ENCODE data around the gene TSSK6. TPM values are rescaled to one million over a fixed set of nuclear protein-coding genes. Genes with fewer than 3 reads are reported as not detected.
"Not testable (repeated sequence)": the region's sequence is repeated elsewhere in the genome, so short reads cannot be mapped to it uniquely, and the experiment has no call there.

TSSK6 gene
- total and polyA plus RNA-seq, 3 experiments from 2014 or later, result 1.4 to 3.4 (median 3.1) TPM

DNA sequence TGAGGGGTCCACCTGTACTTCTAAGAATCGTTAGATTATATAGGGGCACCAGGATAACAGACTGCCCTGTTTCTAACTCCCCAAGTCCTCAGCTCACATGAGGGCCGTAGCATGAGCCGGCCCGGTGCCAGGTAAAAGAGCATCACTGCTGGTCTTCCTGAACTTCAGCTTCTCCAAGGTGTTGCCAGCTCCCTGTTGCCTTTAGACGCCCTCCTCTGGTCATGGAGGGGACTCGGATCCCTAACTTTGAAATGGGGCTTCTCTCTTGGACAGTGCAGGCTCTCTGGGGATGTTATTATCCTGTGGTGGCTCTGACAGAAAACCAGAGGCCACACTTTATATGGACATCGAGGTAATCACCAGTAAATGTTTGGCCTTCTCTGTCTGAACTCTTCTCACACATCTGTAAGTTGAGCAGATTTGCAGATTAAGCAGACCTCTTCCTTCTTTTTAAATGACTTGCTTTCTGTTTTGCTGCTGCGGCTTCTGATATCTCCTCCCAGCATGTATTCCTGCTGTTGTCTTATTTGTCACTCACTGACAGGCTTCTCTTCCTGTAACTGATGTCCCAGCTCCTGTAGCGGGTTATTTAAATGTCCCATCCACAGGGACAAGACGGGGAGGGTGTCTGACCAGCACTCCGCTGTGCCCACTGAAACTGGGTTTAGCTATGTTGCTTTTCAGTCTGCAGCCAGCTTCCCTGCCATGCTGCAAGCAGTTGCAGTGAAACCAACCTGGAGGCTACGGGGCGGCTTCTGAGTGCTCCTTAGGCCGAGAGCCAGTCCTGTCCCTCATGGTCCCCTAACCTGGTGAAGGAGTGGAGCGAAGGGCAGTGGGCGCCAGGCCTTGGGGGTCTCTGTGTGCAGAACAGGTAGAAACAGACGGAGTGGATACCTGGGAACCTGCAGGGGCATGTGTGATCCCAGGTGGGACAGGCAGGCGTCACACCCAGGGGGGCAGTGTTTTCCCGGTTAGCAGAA lies 39.2 kb downstream of the TSSK6 start:
- peaks cover 77% of the 10 kb centered on the region for H3K4me1 ChIP-seq (ENCODE audit: insufficient read depth, low read length)
- ChIA-PET POLR2A (interaction anchor here (0.6 kb wide), 1 partner anchor 16 kb away, joined by 3 read pairs; no protein-coding TSS in a partner anchor), CTCF (interaction anchor here (1.5 to 1.7 kb wide), 2 partner anchors 13 to 109 kb away, joined by 3 to 7 read pairs; no protein-coding TSS in a partner anchor)
- no peaks in the 10 kb centered on the region for H3K27me3 ChIP-seq (ENCODE audit: insufficient read depth, low read length, poor library complexity, severe bottlenecking)
- Mint-ChIP-seq H3K9me3 (no peaks in the 10 kb centered on the region), H3K36me3 (peaks cover 0 to 72% (median 6%) of the 10 kb centered on the region in 3 donors), H3K27ac (peak overlapping the region; percentile 69 to 99 (median 84)), H3K27me3 (peaks cover 0 to 1% of the 10 kb centered on the region in 2 donors), H3K4me1 (peaks cover 76 to 92% (median 92%) of the 10 kb centered on the region in 3 donors), H3K4me3 (peak overlapping the region; percentile 17 to 57 (median 48))
- no peak overlapping the region for H3K27ac ChIP-seq (ENCODE audit: low read depth, low read length)
- no peaks in the 10 kb centered on the region for H3K9me3 ChIP-seq (ENCODE audit: low read length)
- H3K4me3 ChIP-seq (ENCODE audit: low read length), result no peak overlapping the region
- H3K36me3 ChIP-seq (ENCODE audit: insufficient read depth, low read length), result peaks cover 10% of the 10 kb centered on the region
- peak in 1 of 5 donors; percentile 34 for DNase-seq

DNA sequence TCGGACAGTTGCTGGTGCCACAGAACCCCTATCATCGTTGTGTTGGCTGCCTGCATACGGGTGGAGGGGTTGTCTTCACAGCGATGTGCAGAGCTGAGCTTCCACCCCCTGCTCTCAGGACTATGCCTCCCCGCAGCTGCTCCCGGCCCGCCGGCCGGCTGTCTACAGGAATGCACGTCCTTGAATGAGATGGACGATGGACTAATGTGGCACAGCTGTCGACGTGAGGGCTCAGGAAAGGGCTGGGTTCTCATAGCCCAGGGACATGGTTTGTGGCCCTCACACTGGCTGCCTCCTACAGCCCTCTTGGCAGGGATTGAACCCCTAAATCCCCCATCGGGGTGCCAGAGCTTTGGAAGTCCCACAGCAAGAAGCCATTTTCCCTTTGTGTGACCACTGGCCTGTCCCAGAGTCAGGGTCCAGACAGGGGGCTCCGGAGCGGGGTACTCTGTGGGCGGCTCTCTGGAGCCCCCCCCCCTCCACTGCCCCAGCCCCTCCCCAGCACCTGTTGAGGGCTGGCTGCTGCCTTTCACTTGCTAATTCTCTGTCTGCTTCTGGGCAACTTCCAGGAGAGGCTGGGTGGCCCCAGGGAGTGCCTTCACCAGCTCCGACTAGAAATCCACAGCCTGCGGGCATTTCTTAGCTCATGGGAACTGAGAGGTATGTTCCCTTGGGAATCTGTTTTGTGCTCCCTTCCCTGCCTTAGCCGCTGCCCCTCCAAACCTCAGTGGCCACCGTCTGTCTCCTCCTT lies 40.2 kb downstream of the TSSK6 start:
- H3K9me3 Mint-ChIP-seq, result no peaks in the 10 kb centered on the region
- H3K4me1 ChIP-seq (ENCODE audit: insufficient read depth, low read length), result peaks cover 67% of the 10 kb centered on the region
- H3K4me1 Mint-ChIP-seq, result peaks cover 72 to 92% (median 92%) of the 10 kb centered on the region in 3 donors
- H3K27ac Mint-ChIP-seq, result peak overlapping the region; percentile 29 to 99 (median 90)
- H3K27me3 Mint-ChIP-seq, result peaks cover 0 to 1% of the 10 kb centered on the region in 2 donors
- POLR2A ChIA-PET, result no interaction called here
- CTCF ChIA-PET, result interaction anchor here (1.7 kb wide), 1 partner anchor 14 kb away, joined by 7 read pairs; no protein-coding TSS in a partner anchor
- DNase-seq, result no peak
- H3K36me3 Mint-ChIP-seq, result peaks cover 0 to 68% (median 10%) of the 10 kb centered on the region in 3 donors
- H3K4me3 Mint-ChIP-seq, result peak overlapping the region in 5 of 7 donors; percentile 17 to 57 (median 48)
- H3K27ac ChIP-seq (ENCODE audit: low read depth, low read length), result no peak overlapping the region
- H3K27me3 ChIP-seq (ENCODE audit: insufficient read depth, low read length, poor library complexity, severe bottlenecking), result no peaks in the 10 kb centered on the region
- peaks cover 10% of the 10 kb centered on the region for H3K36me3 ChIP-seq (ENCODE audit: insufficient read depth, low read length)
- H3K9me3 ChIP-seq (ENCODE audit: low read length), result no peaks in the 10 kb centered on the region
- no peak overlapping the region for H3K4me3 ChIP-seq (ENCODE audit: low read length)

- H3K27ac ChIP-seq (ENCODE audit: low read depth, low read length); H3K27me3 ChIP-seq (ENCODE audit: insufficient read depth, low read length, poor library complexity, severe bottlenecking); H3K4me3 ChIP-seq (ENCODE audit: low read length); DNase-seq; H3K27me3 Mint-ChIP-seq: not testable (repeated sequence)
- CTCF ChIA-PET, result interaction anchor here (1.1 to 1.3 kb wide), 2 partner anchors 9 to 17 kb away, joined by 3 read pairs; no protein-coding TSS in a partner anchor
- Mint-ChIP-seq H3K4me3 (peak overlapping the region in 4 of 7 donors; percentile 6 to 42 (median 34)), H3K4me1 (peaks cover 59 to 74% (median 74%) of the 10 kb centered on the region in 3 donors), H3K27ac (peak overlapping the region in 7 of 8 donors; percentile 30 to 90 (median 83)), H3K9me3 (peaks cover 13 to 17% (median 16%) of the 10 kb centered on the region in 5 donors), H3K36me3 (peaks cover 18 to 68% (median 23%) of the 10 kb centered on the region in 3 donors)
- Histone ChIP-seq H3K4me1 (ENCODE audit: insufficient read depth, low read length) (peaks cover 54% of the 10 kb centered on the region), H3K9me3 (ENCODE audit: low read length) (peaks cover 15% of the 10 kb centered on the region), H3K36me3 (ENCODE audit: insufficient read depth, low read length) (peaks cover 26% of the 10 kb centered on the region)
- POLR2A ChIA-PET, result interaction anchor here (1.0 kb wide), 1 partner anchor 67 kb away, joined by 4 read pairs; the partner anchor contains the start of gene GATAD2A
Observed at GRCh38 chr19:19472106-19472505, 43.2 kb downstream of the TSSK6 start.

GRCh38 chr19:19471682-19472081 lies 43.7 kb downstream of the TSSK6 start:
- POLR2A ChIA-PET, result interaction anchor here (1.0 kb wide), 1 partner anchor 66 kb away, joined by 4 read pairs; the partner anchor contains the start of gene GATAD2A
- Histone ChIP-seq H3K4me3 (ENCODE audit: low read length) (no peak overlapping the region), H3K4me1 (ENCODE audit: insufficient read depth, low read length) (peaks cover 49% of the 10 kb centered on the region), H3K9me3 (ENCODE audit: low read length) (peaks cover 15% of the 10 kb centered on the region), H3K27ac (ENCODE audit: low read depth, low read length) (no peak overlapping the region), H3K27me3 (ENCODE audit: insufficient read depth, low read length, poor library complexity, severe bottlenecking) (no peaks in the 10 kb centered on the region), H3K36me3 (ENCODE audit: insufficient read depth, low read length) (peaks cover 29% of the 10 kb centered on the region)
- Mint-ChIP-seq H3K36me3 (peaks cover 22 to 68% (median 25%) of the 10 kb centered on the region in 3 donors), H3K9me3 (peaks cover 15 to 17% (median 16%) of the 10 kb centered on the region in 5 donors), H3K27ac (peak overlapping the region in 6 of 8 donors; percentile 16 to 90 (median 80)), H3K4me3 (peak overlapping the region in 3 of 7 donors; percentile 32 to 44 (median 36)), H3K4me1 (peaks cover 57 to 70% (median 70%) of the 10 kb centered on the region in 3 donors), H3K27me3 (no peaks in the 10 kb centered on the region)
- no peak for DNase-seq
- CTCF ChIA-PET, result interaction anchor here (1.1 to 1.3 kb wide), 2 partner anchors 9 to 18 kb away, joined by 3 read pairs; no protein-coding TSS in a partner anchor

- DNase-seq, result no peak
- POLR2A ChIA-PET, result interaction anchor here (1.3 kb wide), 1 partner anchor 65 kb away, joined by 3 read pairs; the partner anchor contains the start of gene GATAD2A
- Histone ChIP-seq H3K36me3 (ENCODE audit: insufficient read depth, low read length) (peaks cover 40% of the 10 kb centered on the region), H3K27me3 (ENCODE audit: insufficient read depth, low read length, poor library complexity, severe bottlenecking) (no peaks in the 10 kb centered on the region), H3K4me1 (ENCODE audit: insufficient read depth, low read length) (peaks cover 38% of the 10 kb centered on the region), H3K4me3 (ENCODE audit: low read length) (no peak overlapping the region), H3K9me3 (ENCODE audit: low read length) (peaks cover 15% of the 10 kb centered on the region), H3K27ac (ENCODE audit: low read depth, low read length) (no peak overlapping the region)
- peak overlapping the region in 6 of 8 donors; percentile 29 to 76 (median 52) for H3K27ac Mint-ChIP-seq
- peaks cover 31 to 69% (median 34%) of the 10 kb centered on the region in 3 donors for H3K36me3 Mint-ChIP-seq
- H3K4me1 Mint-ChIP-seq, result peaks cover 55 to 68% (median 67%) of the 10 kb centered on the region in 3 donors
- peaks cover 15 to 17% (median 16%) of the 10 kb centered on the region in 5 donors for H3K9me3 Mint-ChIP-seq
- peak overlapping the region in 1 of 7 donors; percentile 2 for H3K4me3 Mint-ChIP-seq
- no peaks in the 10 kb centered on the region for H3K27me3 Mint-ChIP-seq
- CTCF ChIA-PET, result interaction anchor here (1.0 to 1.4 kb wide), 2 partner anchors 19 to 405 kb away, joined by 3 read pairs; no protein-coding TSS in a partner anchor
Observed at GRCh38 chr19:19470579-19470978, 44.8 kb downstream of the TSSK6 start.

DNA sequence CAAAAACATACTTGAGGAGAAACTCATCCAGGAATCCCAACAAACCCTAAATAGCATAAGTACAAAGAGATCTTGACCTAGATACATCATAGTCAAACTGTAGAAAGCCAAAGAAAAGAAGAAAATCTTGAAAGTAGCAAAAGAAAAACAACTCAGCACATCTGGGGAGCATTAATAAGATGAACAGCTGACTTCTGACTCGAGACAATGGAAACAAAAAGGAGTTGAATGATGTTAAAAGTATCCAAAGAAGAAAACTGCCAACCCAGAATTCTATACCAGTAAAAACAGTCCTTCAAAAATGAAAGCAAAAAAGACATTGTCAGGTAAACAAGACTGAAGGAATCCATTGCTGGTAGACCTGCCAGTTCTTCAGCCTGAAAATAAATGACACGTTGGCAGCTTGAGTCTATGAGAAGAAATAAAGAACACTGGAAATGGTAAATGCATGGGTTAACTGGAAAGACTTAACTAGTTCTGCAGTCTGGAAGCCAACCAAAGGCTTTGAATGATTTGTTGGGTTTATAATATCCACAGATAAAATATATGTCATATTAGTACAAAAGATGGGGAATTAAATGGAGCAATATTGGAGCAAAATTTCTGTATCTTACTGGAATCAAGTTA lies 46.8 kb downstream of the TSSK6 start:
- POLR2A ChIA-PET, result no interaction called here
- no peak for DNase-seq
- H3K4me1 Mint-ChIP-seq, result peaks cover 55 to 67% (median 62%) of the 10 kb centered on the region in 3 donors
- peaks cover 15% of the 10 kb centered on the region for H3K9me3 ChIP-seq (ENCODE audit: low read length)
- H3K27me3 ChIP-seq (ENCODE audit: insufficient read depth, low read length, poor library complexity, severe bottlenecking), result no peaks in the 10 kb centered on the region
- H3K9me3 Mint-ChIP-seq, result peaks cover 15 to 17% (median 16%) of the 10 kb centered on the region in 5 donors
- CTCF ChIA-PET, result no interaction called here
- H3K27ac Mint-ChIP-seq, result peak overlapping the region in 5 of 8 donors; percentile 4 to 79 (median 22)
- peaks cover 34% of the 10 kb centered on the region for H3K4me1 ChIP-seq (ENCODE audit: insufficient read depth, low read length)
- H3K27me3 Mint-ChIP-seq, result no peaks in the 10 kb centered on the region
- no peak overlapping the region for H3K4me3 Mint-ChIP-seq
- no peak overlapping the region for H3K4me3 ChIP-seq (ENCODE audit: low read length)
- peaks cover 34 to 68% (median 35%) of the 10 kb centered on the region in 3 donors for H3K36me3 Mint-ChIP-seq
- no peak overlapping the region for H3K27ac ChIP-seq (ENCODE audit: low read depth, low read length)
- H3K36me3 ChIP-seq (ENCODE audit: insufficient read depth, low read length), result peaks cover 44% of the 10 kb centered on the region

DNA sequence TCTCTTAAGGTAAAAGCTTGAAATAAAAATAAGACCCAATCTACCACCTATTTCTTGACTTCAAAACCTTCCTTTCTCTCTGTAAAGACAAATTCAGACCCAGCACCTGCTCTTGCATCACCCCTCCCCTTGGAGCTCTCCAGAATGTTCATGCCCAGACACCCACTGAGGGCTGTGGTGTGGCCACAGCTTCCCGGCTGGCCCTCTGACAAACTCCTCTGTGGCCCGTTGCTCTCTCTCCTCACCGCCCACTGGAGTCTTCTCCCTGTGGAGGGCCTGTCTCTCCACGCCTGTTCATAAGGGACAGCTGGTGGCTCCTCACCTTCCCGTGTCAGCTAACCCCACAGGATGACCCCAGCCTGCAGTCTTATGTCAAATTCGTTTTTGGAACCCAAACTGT lies 49.1 kb downstream of the TSSK6 start:
- H3K4me1 Mint-ChIP-seq, result peaks cover 58 to 67% (median 59%) of the 10 kb centered on the region in 3 donors
- Histone ChIP-seq H3K4me3 (ENCODE audit: low read length) (no peak overlapping the region), H3K27me3 (ENCODE audit: insufficient read depth, low read length, poor library complexity, severe bottlenecking) (no peaks in the 10 kb centered on the region), H3K9me3 (ENCODE audit: low read length) (peaks cover 15% of the 10 kb centered on the region), H3K27ac (ENCODE audit: low read depth, low read length) (no peak overlapping the region), H3K36me3 (ENCODE audit: insufficient read depth, low read length) (peaks cover 38% of the 10 kb centered on the region), H3K4me1 (ENCODE audit: insufficient read depth, low read length) (peaks cover 38% of the 10 kb centered on the region)
- peak overlapping the region in 7 of 8 donors; percentile 1 to 87 (median 68) for H3K27ac Mint-ChIP-seq
- H3K36me3 Mint-ChIP-seq, result peaks cover 33 to 55% (median 35%) of the 10 kb centered on the region in 3 donors
- POLR2A ChIA-PET, result no interaction called here
- peak overlapping the region in 2 of 7 donors; percentile 31 to 56 for H3K4me3 Mint-ChIP-seq
- DNase-seq, result no peak
- no peaks in the 10 kb centered on the region for H3K27me3 Mint-ChIP-seq
- peaks cover 15 to 17% (median 16%) of the 10 kb centered on the region in 5 donors for H3K9me3 Mint-ChIP-seq
- CTCF ChIA-PET, result interaction anchor here (1.1 to 1.9 kb wide), 3 partner anchors 12 to 93 kb away, joined by 3 to 4 read pairs (median 4); no protein-coding TSS in a partner anchor
